Tibial nerve (tissue), 4 donors: ENCODE results near the gene KRT37. TPM values are rescaled to one million over a fixed set of nuclear protein-coding genes. Genes with fewer than 3 reads are reported as not detected.

ENCODE experiments used
- DNase-seq, 2 donors: peaks; one replicate each; pipeline ENCODE4 v3.0.0-alpha.2; 2019; ENCODE audit warnings: low spot score in 2 of 2
- H3K27ac ChIP-seq, 4 donors: fragments of 200-600 bp; sonication (generic) in 3 of 4; one replicate each; pipeline ENCODE4 v1.5.1; 2017 to 2019; ENCODE audit warnings: mild to moderate bottlenecking in 1 of 4
- H3K27me3 ChIP-seq, 2 donors: fragments of 200-600 bp; sonication (generic) in 1 of 2; one replicate each; pipeline versions ENCODE4 v1.5.1 to v1.6.0; 2017 to 2019
- H3K36me3 ChIP-seq, 3 donors: fragments of 200-600 bp; sonication (generic); one replicate each; pipeline ENCODE4 v1.5.1; 2018 to 2019
- H3K4me1 ChIP-seq, 4 donors: fragments of 200-600 bp; sonication (generic) in 3 of 4; one replicate each; pipeline ENCODE4 v1.5.1; 2017 to 2019
- H3K4me3 ChIP-seq, 4 donors: fragments of 200-600 bp; sonication (generic) in 3 of 4; one replicate each; pipeline ENCODE4 v1.5.1; 2017 to 2019; ENCODE audit warnings: mild to moderate bottlenecking in 1 of 4, moderate library complexity in 1 of 4
- H3K9me3 ChIP-seq, 4 donors: fragments of 200-600 bp; sonication (generic) in 3 of 4; one replicate each; pipeline ENCODE4 v1.5.1; 2017 to 2019
- CTCF ChIP-seq, 5 experiments: fragments of 200-600 bp in 3 of 5; fragments of 450-650 bp in 2 of 5; sonication (generic) in 3 of 5; IDR thresholded peaks; one replicate each; pipeline ENCODE4 v1.5.1; 2016 to 2019; ENCODE audit warnings: antibody characterized with exemption in 5 of 5, mild to moderate bottlenecking in 3 of 5, moderate library complexity in 2 of 5
- EP300 ChIP-seq, 2 donors: sonication (generic); formaldehyde crosslinking; IDR thresholded peaks; one replicate each; pipeline ENCODE4 v1.6.1; 2017; ENCODE audit warnings: antibody characterized with exemption in 2 of 2, mild to moderate bottlenecking in 1 of 2
- POLR2A ChIP-seq, 2 donors: fragments of 450-650 bp; IDR thresholded peaks; one replicate each; pipeline ENCODE4 v1.6.1; 2017; ENCODE audit warnings: antibody characterized with exemption in 2 of 2, mild to moderate bottlenecking in 2 of 2, moderate library complexity in 2 of 2
- WGBS, 2 donors: methylation state at CpG; one replicate each; pipeline ENCODE4 v1.1.5; 2018; 5-methylcytosine and 5-hydroxymethylcytosine counted together
- total RNA-seq, 4 donors: library from RNA; depleted of rRNA; stranded (reverse); fragments of >200 nt; gene quantifications; one replicate each; pipeline ENCODE4 v1.1.0, GENCODE V29; 2016

KRT37 gene
- total RNA-seq, 4 donors from 2014 or later: not detected

GRCh38 chr17:41413982-41414381, 10.4 kb downstream of the KRT37 start:
- Histone ChIP-seq H3K27ac (no peak overlapping the region), H3K27me3 (no peaks in the 10 kb centered on the region), H3K9me3 (no peaks in the 10 kb centered on the region), H3K4me3 (no peak overlapping the region), H3K36me3 (no peaks in the 10 kb centered on the region), H3K4me1 (peaks cover 0 to 21% (median 0%) of the 10 kb centered on the region in 4 donors)
- WGBS, 2 donors: 88 to 92% methylated on average over 2 of the region's 2 CpGs
- TF ChIP-seq EP300 (IDR thresholded peaks at IDR 0.05) (no peak), POLR2A (IDR thresholded peaks at IDR 0.05) (no peak), CTCF (IDR thresholded peaks at IDR 0.05) (no peak)
- DNase-seq: no peak

- DNase-seq: no peak
- TF ChIP-seq EP300 (IDR thresholded peaks at IDR 0.05): no peak
- TF ChIP-seq POLR2A (IDR thresholded peaks at IDR 0.05): no peak
- no peak for TF ChIP-seq CTCF (IDR thresholded peaks at IDR 0.05)
- 52 to 59% methylated on average over 5 of the region's 5 CpGs for WGBS, 2 donors
- no peaks in the 10 kb centered on the region for H3K27me3 ChIP-seq
- no peaks in the 10 kb centered on the region for H3K36me3 ChIP-seq
- H3K4me3 ChIP-seq: no peak overlapping the region
- peaks cover 0 to 21% (median 0%) of the 10 kb centered on the region in 4 donors for H3K4me1 ChIP-seq
- H3K9me3 ChIP-seq: no peaks in the 10 kb centered on the region
- no peak overlapping the region for H3K27ac ChIP-seq
These were observed 10.9 kb downstream of the KRT37 start for GRCh38 chr17:41413353-41413957.

- Histone ChIP-seq H3K27me3 (no peaks in the 10 kb centered on the region), H3K9me3 (no peaks in the 10 kb centered on the region), H3K36me3 (no peaks in the 10 kb centered on the region), H3K27ac (no peak overlapping the region), H3K4me1 (peaks cover 0 to 8% (median 0%) of the 10 kb centered on the region in 4 donors), H3K4me3 (no peak overlapping the region)
- WGBS, 2 donors: 93 to 96% methylated on average over 20 of the region's 20 CpGs
- TF ChIP-seq EP300 (IDR thresholded peaks at IDR 0.05): no peak
- TF ChIP-seq CTCF (IDR thresholded peaks at IDR 0.05): no peak
- no peak for TF ChIP-seq POLR2A (IDR thresholded peaks at IDR 0.05)
- DNase-seq: no peak
These were observed 13.1 kb downstream of the KRT37 start for GRCh38 chr17:41411072-41411840.

GRCh38 chr17:41407226-41407625, 17.2 kb downstream of the KRT37 start:
- Histone ChIP-seq H3K4me1 (peaks cover 0 to 10% (median 0%) of the 10 kb centered on the region in 4 donors), H3K4me3 (no peak overlapping the region), H3K27ac (no peak overlapping the region), H3K27me3 (no peaks in the 10 kb centered on the region), H3K36me3 (no peaks in the 10 kb centered on the region), H3K9me3 (no peaks in the 10 kb centered on the region)
- DNase-seq: no peak
- TF ChIP-seq POLR2A (IDR thresholded peaks at IDR 0.05) (no peak), EP300 (IDR thresholded peaks at IDR 0.05) (no peak), CTCF (IDR thresholded peaks at IDR 0.05) (no peak)
- WGBS, 2 donors: 94 to 95% methylated on average over 10 of the region's 10 CpGs

GRCh38 chr17:41406205-41406604, 18.2 kb downstream of the KRT37 start:
- TF ChIP-seq EP300 (IDR thresholded peaks at IDR 0.05) (no peak), CTCF (IDR thresholded peaks at IDR 0.05) (no peak), POLR2A (IDR thresholded peaks at IDR 0.05) (no peak)
- 58 to 66% methylated on average over 5 of the region's 5 CpGs for WGBS, 2 donors
- Histone ChIP-seq H3K27me3 (no peaks in the 10 kb centered on the region), H3K27ac (no peak overlapping the region), H3K36me3 (no peaks in the 10 kb centered on the region), H3K4me3 (no peak overlapping the region), H3K4me1 (peaks cover 0 to 10% (median 0%) of the 10 kb centered on the region in 4 donors), H3K9me3 (no peaks in the 10 kb centered on the region)
- no peak for DNase-seq
